C1 segment of cervical spinal cord (tissue), 14 donors: ENCODE measurements around the gene PSMB5.
"Not testable (repeated sequence)": the region's sequence is repeated elsewhere in the genome, so short reads cannot be mapped to it uniquely, and the experiment has no call there.

Source experiments
- DNase-seq, 14 donors: peaks; one replicate each; lab custom pipeline; 2025; lab: John Stamatoyannopoulos, UW

Gene PSMB5

GRCh38 chr14:23015618-23016017 lies 19.1 kb downstream of the PSMB5 start:
- no peak for DNase-seq

DNA sequence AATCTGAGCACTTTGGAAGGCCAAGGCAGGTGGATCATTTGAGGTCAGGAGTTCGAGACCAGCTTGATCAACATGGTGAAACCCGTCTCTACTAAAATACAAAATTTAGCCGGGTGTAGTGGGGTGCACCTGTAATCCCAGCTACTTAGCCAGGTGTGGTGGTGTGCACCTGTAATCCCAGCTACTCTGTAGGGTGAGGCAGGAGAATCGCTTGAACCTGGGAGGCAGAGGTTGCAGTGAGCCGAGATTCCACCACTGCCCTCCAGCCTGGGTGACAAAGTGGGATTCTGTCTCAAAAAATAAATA lies 21.0 kb downstream of the PSMB5 start:
- DNase-seq: not testable (repeated sequence)

- DNase-seq: no peak
Observed at GRCh38 chr14:23013054-23013748, 21.5 kb downstream of the PSMB5 start.

DNA sequence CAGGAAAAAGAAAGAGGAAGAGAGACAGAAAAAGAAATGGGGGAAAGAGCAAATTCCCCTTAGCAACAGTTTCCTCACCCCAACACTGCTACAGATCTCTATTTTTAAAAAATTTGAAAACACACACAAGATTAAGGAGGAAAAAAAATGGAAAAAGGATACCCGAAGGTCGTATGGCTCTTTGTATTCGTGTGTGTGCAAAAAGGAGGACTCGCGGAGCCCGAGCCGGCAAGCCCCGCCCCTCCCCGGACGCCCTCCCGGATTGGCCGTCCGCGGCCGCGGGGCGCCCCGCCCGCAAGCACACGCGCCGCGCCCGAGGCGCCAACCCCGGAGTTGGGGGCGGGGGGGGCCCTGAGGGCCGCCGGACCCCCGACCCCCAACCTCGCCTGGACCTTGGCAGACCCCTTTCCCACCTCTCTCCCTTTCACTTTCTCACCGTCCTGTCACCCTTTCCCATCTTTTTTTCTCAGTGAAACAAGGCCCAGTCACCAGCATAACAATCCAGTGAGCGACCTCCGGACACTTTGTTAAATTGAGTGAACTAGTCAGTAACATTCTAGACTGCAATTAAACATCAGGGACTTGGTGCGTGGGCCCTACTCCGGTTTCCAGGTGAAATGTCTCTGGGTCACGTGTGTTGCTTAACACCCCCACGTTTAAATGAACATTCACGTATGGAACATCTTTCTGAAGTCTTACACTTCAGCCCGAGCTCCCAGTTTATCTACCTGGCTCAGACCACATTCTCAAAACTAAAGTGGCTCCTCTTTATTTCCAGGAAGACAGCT lies 24.6 kb downstream of the PSMB5 start, which contains the start of gene C14orf93:
Gene C14orf93 (minus strand): TSS at position 205 of the 788 bp plus-strand sequence. CDS start 11,120 bp downstream, outside the sequence.
- DNase-seq: peak in 13 of 14 donors; percentile 5 to 77 (median 42)

DNA sequence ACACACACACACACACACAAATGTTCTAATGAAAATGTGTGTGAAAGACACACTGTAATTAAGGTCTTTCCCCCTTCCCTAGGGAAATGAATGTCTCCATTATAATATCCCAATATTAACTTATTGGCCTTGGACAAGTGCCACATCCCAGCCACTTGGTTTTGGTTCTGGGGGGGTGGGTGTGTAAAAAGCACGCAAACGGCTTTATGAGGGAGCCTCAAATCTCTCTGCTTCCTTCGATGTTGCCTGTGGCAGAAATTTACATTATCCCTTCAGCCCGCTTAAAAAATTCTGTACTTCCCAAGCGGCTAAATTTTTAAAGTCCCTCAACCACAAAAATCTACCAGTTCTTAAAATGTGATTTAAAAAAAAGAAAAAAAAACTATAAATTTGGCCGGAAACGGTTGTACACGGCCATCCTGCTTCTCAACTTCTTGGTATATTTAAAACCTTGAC lies 25.2 kb downstream of the PSMB5 start:
- no peak for DNase-seq

- no peak for DNase-seq
Observed at GRCh38 chr14:23008831-23009230, 25.9 kb downstream of the PSMB5 start.

- DNase-seq: peak; percentile 49 to 99 (median 95)
Observed at GRCh38 chr14:23006544-23007419, 27.9 kb downstream of the PSMB5 start.

DNA sequence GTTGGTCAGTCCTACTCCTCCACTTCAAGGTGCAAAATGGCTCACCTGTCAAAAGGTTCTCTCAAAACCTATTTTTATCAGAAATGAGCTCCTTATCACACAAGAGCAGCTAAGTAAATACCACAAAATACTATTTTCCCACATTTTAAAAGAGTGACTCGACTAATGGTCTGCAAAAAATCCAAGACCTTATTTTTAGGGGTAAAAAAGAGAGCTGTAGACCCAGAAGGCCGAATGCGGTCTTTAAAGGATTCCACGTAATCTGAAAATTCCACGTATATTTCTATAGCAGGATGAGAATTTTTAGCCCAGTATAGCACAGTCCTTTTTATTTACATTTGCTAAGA lies 28.5 kb downstream of the PSMB5 start:
- no peak for DNase-seq

DNA sequence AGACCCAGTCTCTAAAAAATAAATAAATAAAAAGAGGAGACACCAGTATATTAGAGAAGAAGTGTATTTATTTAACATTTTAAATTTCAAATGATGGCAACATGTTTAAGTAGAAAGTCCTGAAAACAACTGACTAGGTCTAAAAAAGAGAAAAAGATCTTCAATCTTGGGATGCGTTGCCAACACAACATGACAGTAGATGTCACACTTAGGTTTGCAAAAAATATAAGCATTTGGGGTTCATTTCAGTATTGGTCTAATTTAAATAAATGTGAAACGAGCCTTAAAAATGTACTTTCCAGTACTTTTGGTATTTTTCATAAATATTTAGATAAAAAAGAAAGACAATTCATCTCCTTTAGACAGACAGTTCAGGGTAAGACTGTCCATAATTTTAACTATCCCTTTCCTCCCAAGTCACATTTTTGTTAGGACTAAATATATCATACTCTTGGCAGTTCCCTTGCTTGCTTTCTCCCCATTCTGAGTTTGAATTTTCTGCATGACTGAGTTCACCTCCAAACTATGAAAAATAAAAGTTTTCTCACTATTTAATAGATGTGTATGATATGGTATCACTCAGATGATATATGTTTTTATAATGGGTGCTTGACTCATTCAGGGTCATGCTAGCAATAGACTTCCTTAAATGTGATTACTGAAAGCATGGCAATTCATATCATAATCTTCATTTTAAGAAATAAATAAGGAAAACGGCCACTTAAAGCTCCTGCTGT lies 29.1 kb downstream of the PSMB5 start:
- no peak for DNase-seq

- DNase-seq: not testable (repeated sequence)
Observed at GRCh38 chr14:23004274-23004673, 30.4 kb downstream of the PSMB5 start.

DNA sequence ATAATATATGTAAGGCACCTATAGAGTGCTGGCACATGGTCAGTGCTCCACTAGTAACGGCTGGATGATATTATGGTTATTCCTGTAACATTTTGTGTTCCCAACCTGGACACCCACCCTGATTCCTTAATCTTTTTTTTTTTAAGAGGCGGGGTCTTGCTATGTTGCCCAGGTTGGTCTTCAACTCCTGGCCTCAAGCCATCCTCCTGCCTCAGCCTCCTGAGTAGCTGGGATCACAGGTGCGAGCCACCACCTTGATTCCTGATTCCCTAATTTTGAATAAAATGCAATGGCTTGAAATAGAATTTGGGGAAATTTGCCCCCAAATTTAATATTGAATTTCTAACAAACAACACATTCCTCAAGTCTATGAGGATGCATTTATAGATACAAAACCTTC lies 32.1 kb downstream of the PSMB5 start:
- no peak for DNase-seq

DNA sequence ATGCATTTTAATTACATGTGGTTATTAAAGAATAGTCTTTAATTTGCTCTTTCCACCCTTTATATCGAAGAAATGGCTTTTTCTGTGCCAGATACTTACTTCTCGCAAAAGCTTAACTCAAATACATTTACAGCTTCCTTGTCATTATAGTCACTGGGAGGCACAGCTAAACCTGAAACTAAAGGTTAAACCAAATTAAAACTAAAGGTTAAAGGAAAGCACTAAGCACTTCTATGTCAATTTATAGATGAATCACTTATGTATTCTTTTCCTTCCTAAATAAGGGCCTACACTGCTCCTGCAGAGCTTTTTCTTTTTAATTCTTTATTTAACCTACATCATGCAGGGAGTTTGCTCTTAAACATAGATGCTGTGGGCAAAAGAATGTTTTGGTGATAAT lies 33.8 kb downstream of the PSMB5 start:
- no peak for DNase-seq

GRCh38 chr14:22998329-22999012 lies 36.2 kb downstream of the PSMB5 start:
- no peak for DNase-seq

GRCh38 chr14:22997676-22998323 lies 36.9 kb downstream of the PSMB5 start:
- no peak for DNase-seq

DNA sequence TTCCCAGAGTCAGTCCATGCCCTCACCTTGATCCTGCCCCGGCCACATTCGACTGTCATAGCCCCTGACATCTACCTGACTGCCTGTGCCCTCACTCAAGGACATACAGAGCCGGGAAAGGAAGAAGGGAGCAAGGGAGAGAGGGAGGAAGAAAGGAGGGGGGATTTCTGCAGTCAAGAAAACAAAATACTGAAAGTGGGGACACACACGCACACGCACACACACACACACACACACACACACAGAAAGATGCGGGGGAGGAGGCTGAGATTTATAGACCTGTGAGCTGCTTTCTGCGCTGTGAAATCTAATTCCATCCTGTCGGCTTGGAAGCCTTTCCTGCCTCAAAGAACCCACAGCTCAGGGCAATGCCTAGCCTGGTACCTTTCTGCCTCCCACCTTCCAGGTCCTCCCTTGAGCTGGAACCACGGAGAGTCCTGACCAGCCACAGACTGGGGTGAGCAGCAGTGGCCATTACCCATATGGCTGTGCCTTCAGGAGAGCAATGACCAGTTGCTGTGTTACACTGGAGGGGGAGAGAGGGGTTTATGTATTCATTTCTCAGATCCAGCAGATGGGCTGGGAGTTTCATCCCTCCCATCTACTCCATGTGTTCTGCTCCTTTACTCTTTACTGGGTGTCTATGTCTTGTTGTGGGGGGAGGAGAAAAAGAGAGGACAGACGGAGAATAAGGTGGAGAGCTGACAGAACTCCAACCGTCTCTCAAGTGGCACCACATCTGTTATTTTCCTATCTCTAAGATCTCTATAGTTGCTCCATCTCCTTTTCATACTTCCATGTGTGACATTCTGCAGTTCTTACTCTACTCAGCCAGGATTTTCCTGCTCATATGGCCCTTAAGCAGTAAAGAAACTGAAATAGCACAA lies 37.7 kb downstream of the PSMB5 start:
- no peak for DNase-seq

GRCh38 chr14:22995889-22996625 lies 38.6 kb downstream of the PSMB5 start:
- DNase-seq: no peak

- DNase-seq: no peak
Observed at GRCh38 chr14:22994762-22995275, 39.9 kb downstream of the PSMB5 start.

GRCh38 chr14:22993517-22993916 lies 41.2 kb downstream of the PSMB5 start:
- no peak for DNase-seq
